Measurements from ENCODE around the gene FBXW11. TPM values are rescaled to one million over a fixed set of nuclear protein-coding genes. Genes with fewer than 3 reads are reported as not detected.

Gene FBXW11
- polyA plus RNA-seq, 1 donor from 2014 or later = 103 TPM

- no peak for TF ChIP-seq MXI1 (conservative IDR thresholded peaks at IDR 0.05; ENCODE audit: poor library complexity, severe bottlenecking)
- no peak for TF ChIP-seq EP300 (conservative IDR thresholded peaks at IDR 0.05; ENCODE audit: poor library complexity, severe bottlenecking)
- no peak for TF ChIP-seq POLR2AphosphoS5 (IDR thresholded peaks at IDR 0.05)
- no peak for TF ChIP-seq TAF1 (IDR thresholded peaks at IDR 0.05; ENCODE audit: low read depth)
- H3K36me3 ChIP-seq (ENCODE audit: insufficient read depth, low read length) = no peaks in the 10 kb centered on the region
- H3K79me2 ChIP-seq (replicated peaks; ENCODE audit: insufficient read depth, low read length) = no peaks in the 10 kb centered on the region
- no peak overlapping the region for H3K4me2 ChIP-seq (ENCODE audit: low read length)
- no peak overlapping the region for H3K27ac ChIP-seq (ENCODE audit: low read length)
- no peaks in the 10 kb centered on the region for H3K9me2 ChIP-seq (ENCODE audit: insufficient read depth, low read length)
- no peaks in the 10 kb centered on the region for H3K27me3 ChIP-seq (ENCODE audit: insufficient read depth, low read depth, low read length)
- H3K9me3 ChIP-seq (ENCODE audit: low read length) = no peaks in the 10 kb centered on the region
- H4K20me1 ChIP-seq (ENCODE audit: insufficient read depth) = no peaks in the 10 kb centered on the region
- no peak overlapping the region for H3K4me3 ChIP-seq (ENCODE audit: low read length)
- H3K9ac ChIP-seq (ENCODE audit: low read length) = no peak overlapping the region
- H3F3A ChIP-seq (ENCODE audit: insufficient read depth, low read length, poor library complexity, severe bottlenecking) = no peaks in the 10 kb centered on the region
- H2AFZ ChIP-seq (ENCODE audit: low read depth, low read length) = no peak overlapping the region
Observed at GRCh38 chr5:171813270-171813669, 193.2 kb downstream of the FBXW11 start.

Other genes starting within 250 kb of the FBXW11 start
- gene SMIM23, start 220.8 kb downstream of the FBXW11 start, polyA plus RNA-seq = not detected in 2 replicates
- gene STK10, start 181.6 kb upstream of the FBXW11 start, polyA plus RNA-seq = 1.8 and 8.2 TPM in 2 replicates
- gene EFCAB9, start 187.5 kb upstream of the FBXW11 start, polyA plus RNA-seq = not detected in 2 replicates